OCI-LY1 (cell line): ENCODE results near the gene CPM.

ENCODE experiments used
- H2AFZ ChIP-seq: fragments of 200-600 bp; sonication (generic), shearing (Covaris generic); 2 replicates; pipeline ENCODE4 v1.6.0; 2014; ENCODE audit warnings: antibody characterized with exemption, mild to moderate bottlenecking, low read length
- H3F3A ChIP-seq: fragments of 200-600 bp; sonication (generic), shearing (Covaris generic); 2 replicates; pipeline ENCODE4 v1.6.0; 2014; ENCODE audit warnings: mild to moderate bottlenecking, antibody characterized with exemption, low read length, moderate library complexity; ENCODE audit not compliant: insufficient read depth
- H3K27ac ChIP-seq: fragments of 200-600 bp; sonication (generic); 2 replicates; pipeline ENCODE4 v1.5.1; 2014; ENCODE audit warnings: low read length, mixed run types, mild to moderate bottlenecking, low read depth; ENCODE audit not compliant: poor library complexity, severe bottlenecking
- H3K27me3 ChIP-seq: fragments of 200-600 bp; sonication (generic); 2 replicates; pipeline ENCODE4 v1.6.0; 2014; ENCODE audit warnings: antibody characterized with exemption, mild to moderate bottlenecking, low read length, moderate library complexity; ENCODE audit not compliant: insufficient read depth
- H3K36me3 ChIP-seq: fragments of 200-600 bp; sonication (generic); 2 replicates; pipeline ENCODE4 v1.6.1; 2014; ENCODE audit warnings: mild to moderate bottlenecking, antibody characterized with exemption, low read length, moderate library complexity, mixed read lengths; ENCODE audit not compliant: insufficient read depth
- H3K4me1 ChIP-seq: fragments of 200-600 bp; sonication (generic); 2 replicates; pipeline ENCODE4 v1.5.1; 2014; ENCODE audit warnings: mild to moderate bottlenecking, low read length, moderate library complexity; ENCODE audit not compliant: insufficient read depth, severe bottlenecking
- H3K4me2 ChIP-seq: fragments of 200-600 bp; sonication (generic), shearing (Covaris generic); 2 replicates; pipeline ENCODE4 v1.6.1; 2014; ENCODE audit warnings: low read length
- H3K4me3 ChIP-seq: fragments of 200-600 bp; sonication (generic); 2 replicates; pipeline ENCODE4 v1.5.1; 2014; ENCODE audit warnings: low read length, low read depth, mild to moderate bottlenecking, mixed read lengths; ENCODE audit not compliant: poor library complexity, severe bottlenecking
- H3K79me2 ChIP-seq: fragments of 200-600 bp; shearing (Covaris generic); 2 replicates; pipeline ENCODE4 v1.6.1; 2016; ENCODE audit warnings: mixed run types, low read length, mixed read lengths; ENCODE audit not compliant: insufficient read depth
- H3K9ac ChIP-seq: fragments of 200-600 bp; sonication (generic), shearing (Covaris generic); 2 replicates; pipeline ENCODE4 v1.6.1; 2014; ENCODE audit warnings: mild to moderate bottlenecking, low read length, mixed read lengths
- H3K9me2 ChIP-seq: fragments of 200-600 bp; sonication (generic), shearing (Covaris generic); 2 replicates; pipeline ENCODE4 v1.6.1; 2014; ENCODE audit warnings: low read depth, mild to moderate bottlenecking, low read length, mixed read lengths
- H3K9me3 ChIP-seq: fragments of 200-600 bp; shearing (Covaris generic); 2 replicates; pipeline ENCODE4 v1.6.1; 2014; ENCODE audit warnings: low read length, mixed read lengths
- H4K20me1 ChIP-seq: fragments of 200-600 bp; sonication (generic), shearing (Covaris generic); 2 replicates; pipeline ENCODE4 v1.6.0; 2016; ENCODE audit warnings: mild to moderate bottlenecking, low read length; ENCODE audit not compliant: insufficient read depth
- CTCF ChIP-seq: fragments of 200-600 bp; sonication (generic), shearing (Covaris generic); IDR thresholded peaks from 2 replicates; pipeline ENCODE4 v1.5.1; 2017; ENCODE audit warnings: mild to moderate bottlenecking, antibody characterized with exemption, low read length, moderate library complexity, mixed read lengths
- EZH2 ChIP-seq: fragments of 200-600 bp; sonication (generic), shearing (Covaris generic); IDR thresholded peaks from 2 replicates; pipeline ENCODE4 v1.8.0; 2017; ENCODE audit warnings: borderline replicate concordance, mixed run types, mild to moderate bottlenecking, antibody characterized with exemption, low read length, moderate library complexity, mixed read lengths

Gene CPM

GRCh38 chr12:68806488-68807237 lies 126.3 kb downstream of the CPM start:
- H2AFZ ChIP-seq = no peak overlapping the region
- peak overlapping the region; percentile 39 for H3K4me2 ChIP-seq
- peaks cover 4% of the 10 kb centered on the region; the same call in 1 of the 2 replicates for H3F3A ChIP-seq
- H3K9ac ChIP-seq = peak overlapping the region; percentile 64
- no peaks in the 10 kb centered on the region for H4K20me1 ChIP-seq
- no peaks in the 10 kb centered on the region for H3K9me3 ChIP-seq
- no peaks in the 10 kb centered on the region for H3K27me3 ChIP-seq
- H3K79me2 ChIP-seq = peaks cover 30% of the 10 kb centered on the region
- H3K4me1 ChIP-seq = peaks cover 68% of the 10 kb centered on the region
- peak overlapping the region; percentile 99 for H3K27ac ChIP-seq
- TF ChIP-seq CTCF (no peak), EZH2 (no peak)
- H3K4me3 ChIP-seq = peak overlapping the region; percentile 85
- peaks cover 31% of the 10 kb centered on the region for H3K36me3 ChIP-seq
- no peaks in the 10 kb centered on the region for H3K9me2 ChIP-seq

GRCh38 chr12:68805592-68806120 lies 127.3 kb downstream of the CPM start:
- Histone ChIP-seq H2AFZ (peak overlapping the region; percentile 62), H3K9ac (peak overlapping the region; percentile 64), H3K4me1 (peaks cover 60% of the 10 kb centered on the region)

More at GRCh38 chr12:68805592-68806120, 127.3 kb downstream of the CPM start:
- H3K27me3 ChIP-seq = no peaks in the 10 kb centered on the region
- TF ChIP-seq EZH2 (no peak), CTCF (no peak)
- no peaks in the 10 kb centered on the region for H4K20me1 ChIP-seq
- H3F3A ChIP-seq = peaks cover 4% of the 10 kb centered on the region; the same call in 1 of the 2 replicates
- H3K27ac ChIP-seq = peak overlapping the region; percentile 99
- peaks cover 21% of the 10 kb centered on the region for H3K36me3 ChIP-seq
- H3K9me3 ChIP-seq = no peaks in the 10 kb centered on the region
- H3K79me2 ChIP-seq = peaks cover 20% of the 10 kb centered on the region
- peak overlapping the region; percentile 35; the same call in 1 of the 2 replicates for H3K4me2 ChIP-seq
- no peaks in the 10 kb centered on the region for H3K9me2 ChIP-seq
- no peak overlapping the region for H3K4me3 ChIP-seq
